NCI-H1694 treated with DMSO at 0.1 percent for 48 hours (cell line): ENCODE data around the gene AR.
"Not testable (repeated sequence)": the region's sequence is repeated elsewhere in the genome, so short reads cannot be mapped to it uniquely, and the experiment has no call there.

Source experiments
- DNase-seq: peaks from one replicate; lab custom pipeline; 2025; lab: John Stamatoyannopoulos, UW

Gene AR

DNA sequence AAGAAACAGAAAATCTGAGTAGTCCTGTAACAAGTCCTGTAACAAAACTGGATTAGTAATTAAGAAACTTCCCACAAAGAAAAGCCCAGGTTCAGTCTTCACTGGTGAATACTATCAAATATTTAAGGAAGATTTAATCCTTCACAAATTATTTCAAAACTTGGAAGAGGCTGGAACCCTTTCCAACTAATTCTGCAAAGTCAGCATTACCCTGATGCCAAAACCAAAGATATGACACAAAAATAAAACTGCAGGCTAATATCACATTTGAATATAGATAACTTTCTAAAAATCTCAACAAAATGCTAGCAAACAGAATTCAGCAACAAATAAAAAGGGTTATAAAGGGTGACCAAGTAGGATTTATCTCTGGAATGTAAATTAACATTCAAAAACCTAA is 80.5 kb downstream of the AR start:
- no peak for DNase-seq

- DNase-seq = no peak
These were observed 91.6 kb downstream of the AR start for GRCh38 chrX:67635424-67635823.

- no peak for DNase-seq
These were observed 92.7 kb downstream of the AR start for GRCh38 chrX:67636532-67636931.

- not testable (repeated sequence) for DNase-seq
These were observed 93.5 kb downstream of the AR start for GRCh38 chrX:67637293-67637692.

DNA sequence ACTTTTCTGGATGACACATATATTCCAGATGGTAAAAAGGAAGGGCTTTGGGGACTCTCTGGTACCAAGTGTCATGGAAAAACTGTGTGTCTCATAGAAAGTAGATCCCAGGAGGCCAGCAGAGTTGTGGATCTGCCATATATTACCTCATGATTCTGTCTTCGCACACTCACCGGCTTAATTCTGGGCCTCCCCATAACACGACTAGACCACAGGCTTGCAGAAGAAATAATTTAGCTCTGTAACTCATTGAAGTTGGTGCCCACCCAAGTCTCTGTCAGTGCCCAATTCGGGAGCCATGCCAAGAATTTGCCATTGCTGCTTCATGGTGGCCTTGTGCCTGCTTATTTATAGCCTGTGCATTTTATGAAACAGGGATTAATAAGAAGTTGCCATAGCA is 104.5 kb downstream of the AR start:
- DNase-seq = no peak

GRCh38 chrX:67651437-67652142 is 107.8 kb downstream of the AR start:
- no peak for DNase-seq

GRCh38 chrX:67652543-67652942 is 108.7 kb downstream of the AR start:
- no peak for DNase-seq

- no peak for DNase-seq
These were observed 110.5 kb downstream of the AR start for GRCh38 chrX:67654301-67654700.

- DNase-seq = no peak
These were observed 121.8 kb downstream of the AR start for GRCh38 chrX:67665583-67665982.

DNA sequence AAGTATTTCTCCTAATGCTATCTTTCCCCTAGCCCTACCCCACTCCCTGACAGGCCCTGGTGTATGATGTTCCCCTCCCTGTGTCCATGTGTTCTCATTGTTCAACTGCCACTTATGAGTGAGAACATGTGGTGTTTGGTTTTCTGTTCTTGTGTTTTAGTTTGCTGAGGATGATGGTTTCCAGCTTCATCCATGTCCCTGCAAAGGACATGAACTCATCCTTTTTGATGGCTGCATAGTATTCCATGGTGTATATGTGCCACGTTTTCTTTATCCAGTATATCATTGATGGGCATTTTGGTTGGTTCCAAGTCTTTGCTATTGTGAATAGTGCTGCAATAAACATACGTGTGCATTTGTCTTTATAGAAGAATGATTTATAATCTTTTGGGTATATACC is 126.9 kb downstream of the AR start:
- not testable (repeated sequence) for DNase-seq

DNA sequence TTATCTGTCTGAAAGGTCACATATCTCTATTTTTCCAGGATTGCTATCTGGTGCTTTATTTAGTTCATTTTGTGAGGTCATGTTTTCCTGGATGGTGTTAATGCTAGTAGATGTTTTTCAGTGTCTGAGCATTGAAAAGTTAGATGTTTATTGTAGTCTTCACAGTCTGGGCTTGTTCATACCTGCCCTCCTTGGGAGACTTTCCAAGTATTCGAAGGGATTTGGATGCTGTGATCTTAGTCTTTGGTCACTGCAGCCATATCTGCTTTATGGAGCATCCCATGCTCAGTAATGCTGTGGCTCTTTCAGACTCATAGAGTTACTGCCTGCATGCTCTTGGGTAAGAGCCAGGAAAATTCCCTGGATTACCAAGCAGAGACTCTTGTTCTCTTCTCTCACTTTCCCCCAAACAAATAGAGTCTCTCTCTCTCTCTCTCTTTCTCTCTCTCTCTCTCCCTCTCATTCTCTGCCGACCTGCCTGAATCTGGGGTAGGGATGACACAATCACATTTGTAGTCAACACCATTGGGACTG is 130.0 kb downstream of the AR start:
- no peak for DNase-seq

- no peak for DNase-seq
These were observed 130.9 kb downstream of the AR start for GRCh38 chrX:67674741-67675140.

- DNase-seq = no peak
These were observed 140.3 kb downstream of the AR start for GRCh38 chrX:67684136-67684535.

- no peak for DNase-seq
These were observed 148.4 kb downstream of the AR start for GRCh38 chrX:67692246-67692645.

DNA sequence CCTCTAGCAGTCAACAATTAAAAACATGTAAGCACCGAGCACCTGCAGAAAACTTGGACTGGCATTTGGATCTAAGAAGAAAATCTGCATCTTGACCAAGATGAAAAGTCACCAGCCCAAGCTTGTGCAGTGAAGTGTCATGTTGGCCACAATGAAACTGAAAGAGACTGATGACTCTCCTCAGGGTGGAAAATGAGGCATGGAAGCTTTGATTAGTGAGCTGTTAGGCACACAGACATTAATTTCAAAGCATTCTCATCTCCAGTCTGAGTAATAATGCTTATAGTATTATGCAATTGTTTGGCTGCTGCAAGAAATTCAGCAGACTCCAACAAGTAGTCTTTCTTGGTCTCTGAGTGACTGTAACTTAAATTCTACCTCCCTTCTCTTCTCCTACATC is 150.1 kb downstream of the AR start:
- no peak for DNase-seq

DNA sequence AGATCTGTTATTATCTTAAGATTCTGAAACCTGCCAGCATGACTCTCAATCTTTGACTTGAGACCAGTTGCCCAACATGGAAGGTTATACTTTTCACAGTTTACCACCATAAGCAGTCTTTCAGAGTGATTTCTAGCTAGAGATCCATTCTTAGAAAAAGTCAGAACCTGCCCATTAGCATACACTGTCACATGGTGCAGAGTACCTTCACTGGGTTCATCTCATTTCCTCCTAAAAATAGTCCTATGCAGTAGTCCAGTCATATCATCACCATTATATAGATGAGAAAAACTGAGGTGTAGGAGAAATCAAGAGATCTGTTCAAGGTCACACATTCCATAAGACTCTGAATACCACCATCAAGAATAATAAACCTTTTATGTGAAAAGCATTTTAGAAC is 153.6 kb downstream of the AR start:
- DNase-seq = no peak

DNA sequence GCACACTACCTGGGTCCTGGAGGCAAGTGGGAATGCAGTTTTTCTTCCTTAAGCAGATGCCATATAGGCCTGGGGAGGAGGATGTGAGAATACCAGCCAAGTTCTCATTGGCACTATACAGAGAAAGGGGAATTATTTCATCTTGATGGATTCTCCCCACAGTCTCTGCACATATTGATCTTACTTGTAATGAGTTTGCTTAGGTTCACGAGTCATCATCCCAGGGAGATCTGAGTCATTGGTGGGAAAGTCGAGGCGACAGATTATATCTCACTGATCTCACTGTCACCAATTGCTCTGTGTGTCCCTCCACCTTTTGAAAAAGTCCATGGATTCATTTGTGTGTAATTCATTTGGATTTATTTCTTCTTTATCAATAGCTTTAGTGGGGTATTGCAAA is 156.8 kb downstream of the AR start:
- DNase-seq = no peak

DNA sequence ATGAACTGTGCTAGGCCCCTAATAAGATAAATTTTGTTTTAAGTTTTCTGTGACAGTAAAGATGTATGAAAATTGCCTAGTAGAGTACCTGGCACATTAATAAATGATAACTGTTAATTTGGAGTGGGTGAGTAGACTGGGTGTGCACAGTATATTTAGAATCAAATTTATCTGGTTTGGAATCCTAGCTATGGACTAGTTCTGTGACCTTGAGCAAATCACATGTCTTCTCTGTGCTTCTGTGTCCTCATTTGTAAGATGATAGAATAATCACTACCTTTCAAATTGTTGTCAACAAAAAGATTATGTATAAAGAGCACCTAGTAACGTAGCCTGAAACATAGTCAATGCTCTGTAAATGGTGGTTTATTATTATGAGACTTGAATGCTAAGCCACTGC is 170.2 kb downstream of the AR start:
- no peak for DNase-seq

GRCh38 chrX:67717571-67717970 is 173.8 kb downstream of the AR start:
- no peak for DNase-seq

- DNase-seq = no peak
These were observed 175.1 kb downstream of the AR start for GRCh38 chrX:67718926-67719325.

DNA sequence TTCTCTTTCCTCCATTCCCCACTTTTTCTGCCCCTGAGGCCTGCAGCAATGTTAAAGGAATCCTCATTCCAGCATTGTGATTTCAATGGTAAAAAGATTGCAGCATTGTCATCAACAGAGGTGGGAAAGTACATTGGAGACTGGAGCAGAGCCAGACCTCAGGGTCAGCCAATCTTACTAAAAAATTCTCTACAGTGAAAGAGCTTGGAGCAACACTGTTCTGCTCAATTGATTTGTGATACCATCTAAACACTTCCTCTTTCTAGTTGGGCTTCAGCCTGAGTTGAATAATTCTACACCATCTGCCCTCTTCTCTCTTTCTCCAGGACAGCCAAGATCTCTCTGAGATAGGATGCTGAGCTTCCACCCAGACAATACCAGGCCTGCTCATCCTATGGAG is 176.5 kb downstream of the AR start:
- DNase-seq = no peak

GRCh38 chrX:67721321-67721720 is 177.5 kb downstream of the AR start:
- DNase-seq = no peak

DNA sequence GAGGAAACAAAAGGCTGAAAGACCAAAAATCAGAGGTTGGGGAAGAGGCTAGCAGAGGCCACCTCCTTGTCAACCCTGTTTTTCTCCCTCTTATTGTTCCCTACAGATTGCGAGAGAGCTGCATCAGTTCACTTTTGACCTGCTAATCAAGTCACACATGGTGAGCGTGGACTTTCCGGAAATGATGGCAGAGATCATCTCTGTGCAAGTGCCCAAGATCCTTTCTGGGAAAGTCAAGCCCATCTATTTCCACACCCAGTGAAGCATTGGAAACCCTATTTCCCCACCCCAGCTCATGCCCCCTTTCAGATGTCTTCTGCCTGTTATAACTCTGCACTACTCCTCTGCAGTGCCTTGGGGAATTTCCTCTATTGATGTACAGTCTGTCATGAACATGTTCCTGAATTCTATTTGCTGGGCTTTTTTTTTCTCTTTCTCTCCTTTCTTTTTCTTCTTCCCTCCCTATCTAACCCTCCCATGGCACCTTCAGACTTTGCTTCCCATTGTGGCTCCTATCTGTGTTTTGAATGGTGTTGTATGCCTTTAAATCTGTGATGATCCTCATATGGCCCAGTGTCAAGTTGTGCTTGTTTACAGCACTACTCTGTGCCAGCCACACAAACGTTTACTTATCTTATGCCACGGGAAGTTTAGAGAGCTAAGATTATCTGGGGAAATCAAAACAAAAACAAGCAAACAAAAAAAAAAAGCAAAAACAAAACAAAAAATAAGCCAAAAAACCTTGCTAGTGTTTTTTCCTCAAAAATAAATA is 179.9 kb downstream of the AR start:
- no peak for DNase-seq
